ENCODE measurements around the gene TIMP3.

DNA sequence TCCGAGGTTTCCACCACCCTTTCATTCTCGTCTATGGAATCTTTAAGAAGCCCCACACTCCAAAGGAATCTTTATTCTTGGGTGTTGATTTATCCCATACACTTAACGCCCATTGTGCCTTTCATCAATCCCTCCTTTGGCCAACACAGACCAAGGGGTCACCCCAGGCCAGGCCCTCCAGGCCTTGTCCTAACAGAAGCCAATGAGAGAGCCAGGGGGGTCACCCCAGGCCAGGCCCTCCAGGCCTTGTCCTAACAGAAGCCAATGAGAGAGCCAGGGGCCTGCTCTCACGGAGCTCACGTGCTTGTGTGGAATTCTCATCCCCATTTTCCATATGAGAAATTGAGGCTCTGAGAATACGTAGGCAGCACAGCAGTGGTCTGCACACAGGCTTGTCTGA is 47.9 kb upstream of the TIMP3 start:
- TF ChIP-seq, protein P1, sequence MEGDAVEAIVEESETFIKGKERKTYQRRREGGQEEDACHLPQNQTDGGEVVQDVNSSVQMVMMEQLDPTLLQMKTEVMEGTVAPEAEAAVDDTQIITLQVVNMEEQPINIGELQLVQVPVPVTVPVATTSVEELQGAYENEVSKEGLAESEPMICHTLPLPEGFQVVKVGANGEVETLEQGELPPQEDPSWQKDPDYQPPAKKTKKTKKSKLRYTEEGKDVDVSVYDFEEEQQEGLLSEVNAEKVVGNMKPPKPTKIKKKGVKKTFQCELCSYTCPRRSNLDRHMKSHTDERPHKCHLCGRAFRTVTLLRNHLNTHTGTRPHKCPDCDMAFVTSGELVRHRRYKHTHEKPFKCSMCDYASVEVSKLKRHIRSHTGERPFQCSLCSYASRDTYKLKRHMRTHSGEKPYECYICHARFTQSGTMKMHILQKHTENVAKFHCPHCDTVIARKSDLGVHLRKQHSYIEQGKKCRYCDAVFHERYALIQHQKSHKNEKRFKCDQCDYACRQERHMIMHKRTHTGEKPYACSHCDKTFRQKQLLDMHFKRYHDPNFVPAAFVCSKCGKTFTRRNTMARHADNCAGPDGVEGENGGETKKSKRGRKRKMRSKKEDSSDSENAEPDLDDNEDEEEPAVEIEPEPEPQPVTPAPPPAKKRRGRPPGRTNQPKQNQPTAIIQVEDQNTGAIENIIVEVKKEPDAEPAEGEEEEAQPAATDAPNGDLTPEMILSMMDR (tag by site-specific recombination; IDR thresholded peaks at IDR 0.05): no peak
- TF ChIP-seq ZNF2 (tag by site-specific recombination; IDR thresholded peaks at IDR 0.05) (no peak), ZNF175 (tag by site-specific recombination; IDR thresholded peaks at IDR 0.05) (no peak), TCF7L2 (IDR thresholded peaks at IDR 0.05; ENCODE audit: borderline replicate concordance, low read depth, low read length) (no peak), SP7 (tag by site-specific recombination; IDR thresholded peaks at IDR 0.05) (no peak)
- TF ChIP-seq, protein P2, sequence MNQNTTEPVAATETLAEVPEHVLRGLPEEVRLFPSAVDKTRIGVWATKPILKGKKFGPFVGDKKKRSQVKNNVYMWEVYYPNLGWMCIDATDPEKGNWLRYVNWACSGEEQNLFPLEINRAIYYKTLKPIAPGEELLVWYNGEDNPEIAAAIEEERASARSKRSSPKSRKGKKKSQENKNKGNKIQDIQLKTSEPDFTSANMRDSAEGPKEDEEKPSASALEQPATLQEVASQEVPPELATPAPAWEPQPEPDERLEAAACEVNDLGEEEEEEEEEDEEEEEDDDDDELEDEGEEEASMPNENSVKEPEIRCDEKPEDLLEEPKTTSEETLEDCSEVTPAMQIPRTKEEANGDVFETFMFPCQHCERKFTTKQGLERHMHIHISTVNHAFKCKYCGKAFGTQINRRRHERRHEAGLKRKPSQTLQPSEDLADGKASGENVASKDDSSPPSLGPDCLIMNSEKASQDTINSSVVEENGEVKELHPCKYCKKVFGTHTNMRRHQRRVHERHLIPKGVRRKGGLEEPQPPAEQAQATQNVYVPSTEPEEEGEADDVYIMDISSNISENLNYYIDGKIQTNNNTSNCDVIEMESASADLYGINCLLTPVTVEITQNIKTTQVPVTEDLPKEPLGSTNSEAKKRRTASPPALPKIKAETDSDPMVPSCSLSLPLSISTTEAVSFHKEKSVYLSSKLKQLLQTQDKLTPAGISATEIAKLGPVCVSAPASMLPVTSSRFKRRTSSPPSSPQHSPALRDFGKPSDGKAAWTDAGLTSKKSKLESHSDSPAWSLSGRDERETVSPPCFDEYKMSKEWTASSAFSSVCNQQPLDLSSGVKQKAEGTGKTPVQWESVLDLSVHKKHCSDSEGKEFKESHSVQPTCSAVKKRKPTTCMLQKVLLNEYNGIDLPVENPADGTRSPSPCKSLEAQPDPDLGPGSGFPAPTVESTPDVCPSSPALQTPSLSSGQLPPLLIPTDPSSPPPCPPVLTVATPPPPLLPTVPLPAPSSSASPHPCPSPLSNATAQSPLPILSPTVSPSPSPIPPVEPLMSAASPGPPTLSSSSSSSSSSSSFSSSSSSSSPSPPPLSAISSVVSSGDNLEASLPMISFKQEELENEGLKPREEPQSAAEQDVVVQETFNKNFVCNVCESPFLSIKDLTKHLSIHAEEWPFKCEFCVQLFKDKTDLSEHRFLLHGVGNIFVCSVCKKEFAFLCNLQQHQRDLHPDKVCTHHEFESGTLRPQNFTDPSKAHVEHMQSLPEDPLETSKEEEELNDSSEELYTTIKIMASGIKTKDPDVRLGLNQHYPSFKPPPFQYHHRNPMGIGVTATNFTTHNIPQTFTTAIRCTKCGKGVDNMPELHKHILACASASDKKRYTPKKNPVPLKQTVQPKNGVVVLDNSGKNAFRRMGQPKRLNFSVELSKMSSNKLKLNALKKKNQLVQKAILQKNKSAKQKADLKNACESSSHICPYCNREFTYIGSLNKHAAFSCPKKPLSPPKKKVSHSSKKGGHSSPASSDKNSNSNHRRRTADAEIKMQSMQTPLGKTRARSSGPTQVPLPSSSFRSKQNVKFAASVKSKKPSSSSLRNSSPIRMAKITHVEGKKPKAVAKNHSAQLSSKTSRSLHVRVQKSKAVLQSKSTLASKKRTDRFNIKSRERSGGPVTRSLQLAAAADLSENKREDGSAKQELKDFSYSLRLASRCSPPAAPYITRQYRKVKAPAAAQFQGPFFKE (tag by site-specific recombination; IDR thresholded peaks at IDR 0.05; ENCODE audit: borderline replicate concordance): no peak
- TF ChIP-seq, protein P3, sequence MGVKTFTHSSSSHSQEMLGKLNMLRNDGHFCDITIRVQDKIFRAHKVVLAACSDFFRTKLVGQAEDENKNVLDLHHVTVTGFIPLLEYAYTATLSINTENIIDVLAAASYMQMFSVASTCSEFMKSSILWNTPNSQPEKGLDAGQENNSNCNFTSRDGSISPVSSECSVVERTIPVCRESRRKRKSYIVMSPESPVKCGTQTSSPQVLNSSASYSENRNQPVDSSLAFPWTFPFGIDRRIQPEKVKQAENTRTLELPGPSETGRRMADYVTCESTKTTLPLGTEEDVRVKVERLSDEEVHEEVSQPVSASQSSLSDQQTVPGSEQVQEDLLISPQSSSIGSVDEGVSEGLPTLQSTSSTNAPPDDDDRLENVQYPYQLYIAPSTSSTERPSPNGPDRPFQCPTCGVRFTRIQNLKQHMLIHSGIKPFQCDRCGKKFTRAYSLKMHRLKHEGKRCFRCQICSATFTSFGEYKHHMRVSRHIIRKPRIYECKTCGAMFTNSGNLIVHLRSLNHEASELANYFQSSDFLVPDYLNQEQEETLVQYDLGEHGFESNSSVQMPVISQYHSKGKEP (tag by site-specific recombination; IDR thresholded peaks at IDR 0.05): no peak

All from HEK293 (cell line).